Transverse colon (tissue), 4 donors: ENCODE measurements around the gene GPC5.

ENCODE experiments used
- POLR2A ChIP-seq: fragments of 450-650 bp; IDR thresholded peaks from one replicate; pipeline ENCODE4 v1.6.1; 2016; ENCODE audit warnings: antibody characterized with exemption, mild to moderate bottlenecking, moderate library complexity
- POLR2AphosphoS5 ChIP-seq, 3 donors: sonication (generic); formaldehyde crosslinking; IDR thresholded peaks; one replicate each; pipeline ENCODE4 v1.6.1; 2016; ENCODE audit warnings: antibody characterized with exemption in 3 of 3
- TF ChIP-seq, protein P1 (sequence below), 5 experiments: fragments of 200-600 bp in 3 of 5; fragments of 450-650 bp in 2 of 5; sonication (generic) in 3 of 5; IDR thresholded peaks; 1 replicate in 2 of 5; 2 replicates in 3 of 5; pipeline ENCODE4 v1.5.1; 2016 to 2017; ENCODE audit warnings: antibody characterized with exemption in 5 of 5, inconsistent platforms in 3 of 5, mild to moderate bottlenecking in 2 of 5, moderate library complexity in 1 of 5

DNA sequence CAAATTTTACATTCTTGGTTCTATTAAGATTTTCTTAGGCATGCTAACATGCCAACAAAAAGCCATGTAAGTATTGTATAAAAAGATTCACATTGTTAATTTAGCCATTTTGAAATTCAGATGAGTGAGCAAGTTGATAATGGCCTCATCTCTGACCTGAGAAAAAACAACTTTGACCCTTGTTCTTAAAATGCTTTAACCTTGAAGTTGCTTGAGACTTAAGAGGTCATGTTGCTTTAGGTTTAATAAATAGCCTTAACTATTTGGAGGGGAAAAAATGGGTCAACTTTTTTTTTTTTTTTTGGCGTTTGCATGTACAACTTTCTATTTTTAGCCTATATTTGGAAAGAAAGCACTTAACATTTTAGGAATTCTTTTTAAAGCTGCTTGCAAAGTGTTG is 44.9 kb upstream of the GPC5 start:
- TF ChIP-seq, protein P1, sequence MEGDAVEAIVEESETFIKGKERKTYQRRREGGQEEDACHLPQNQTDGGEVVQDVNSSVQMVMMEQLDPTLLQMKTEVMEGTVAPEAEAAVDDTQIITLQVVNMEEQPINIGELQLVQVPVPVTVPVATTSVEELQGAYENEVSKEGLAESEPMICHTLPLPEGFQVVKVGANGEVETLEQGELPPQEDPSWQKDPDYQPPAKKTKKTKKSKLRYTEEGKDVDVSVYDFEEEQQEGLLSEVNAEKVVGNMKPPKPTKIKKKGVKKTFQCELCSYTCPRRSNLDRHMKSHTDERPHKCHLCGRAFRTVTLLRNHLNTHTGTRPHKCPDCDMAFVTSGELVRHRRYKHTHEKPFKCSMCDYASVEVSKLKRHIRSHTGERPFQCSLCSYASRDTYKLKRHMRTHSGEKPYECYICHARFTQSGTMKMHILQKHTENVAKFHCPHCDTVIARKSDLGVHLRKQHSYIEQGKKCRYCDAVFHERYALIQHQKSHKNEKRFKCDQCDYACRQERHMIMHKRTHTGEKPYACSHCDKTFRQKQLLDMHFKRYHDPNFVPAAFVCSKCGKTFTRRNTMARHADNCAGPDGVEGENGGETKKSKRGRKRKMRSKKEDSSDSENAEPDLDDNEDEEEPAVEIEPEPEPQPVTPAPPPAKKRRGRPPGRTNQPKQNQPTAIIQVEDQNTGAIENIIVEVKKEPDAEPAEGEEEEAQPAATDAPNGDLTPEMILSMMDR (IDR thresholded peaks at IDR 0.05), result no peak
- TF ChIP-seq POLR2A, result no peak
- TF ChIP-seq POLR2AphosphoS5 (IDR thresholded peaks at IDR 0.05), result no peak
